GM12874 (cell line): ENCODE results near the gene EXD3.

Experiments used
- CTCF ChIP-seq: IDR thresholded peaks from 2 replicates; pipeline ENCODE4 v1.5.1; 2011; ENCODE audit warnings: low read depth, mild to moderate bottlenecking, control low read depth, low read length, moderate library complexity; ENCODE audit not compliant: insufficient read depth

EXD3 gene

GRCh38 chr9:137456061-137456863, 33.3 kb upstream of the EXD3 start:
- no peak for TF ChIP-seq CTCF

DNA sequence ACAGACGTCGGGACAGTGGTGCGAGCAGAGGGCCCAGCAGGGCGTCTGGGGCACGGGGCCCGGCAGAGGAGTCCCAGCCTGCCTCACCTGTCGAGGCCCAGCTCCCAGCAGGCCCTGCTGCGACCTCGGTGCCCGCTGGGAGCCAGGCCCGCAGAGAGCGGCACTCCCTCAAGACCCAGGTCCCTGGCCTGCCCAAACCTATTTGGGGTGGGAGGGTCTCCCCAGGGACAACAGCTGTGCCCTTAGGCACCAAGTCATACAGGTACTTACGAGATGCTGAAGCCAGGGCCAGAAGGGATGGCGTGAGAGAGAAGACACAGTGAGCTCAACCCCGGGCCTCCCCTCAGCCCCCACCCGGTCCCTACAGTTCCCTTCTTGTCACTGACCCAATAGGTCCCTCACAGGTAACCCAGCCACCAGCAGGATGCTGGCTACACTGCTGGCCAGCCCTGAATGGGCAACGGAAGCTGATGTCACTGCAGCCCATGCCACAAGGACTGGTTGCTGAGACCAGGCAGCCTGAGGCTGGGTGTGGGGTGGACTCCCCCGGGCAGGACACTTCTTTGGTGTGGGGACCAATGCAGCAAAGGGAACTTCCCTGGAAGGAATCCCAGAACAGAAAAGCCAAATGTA, 32.5 kb upstream of the EXD3 start:
- TF ChIP-seq CTCF: no peak

GRCh38 chr9:137454597-137455358, 31.8 kb upstream of the EXD3 start:
- no peak for TF ChIP-seq CTCF

GRCh38 chr9:137454145-137454596, 31.2 kb upstream of the EXD3 start:
- TF ChIP-seq CTCF: no peak

DNA sequence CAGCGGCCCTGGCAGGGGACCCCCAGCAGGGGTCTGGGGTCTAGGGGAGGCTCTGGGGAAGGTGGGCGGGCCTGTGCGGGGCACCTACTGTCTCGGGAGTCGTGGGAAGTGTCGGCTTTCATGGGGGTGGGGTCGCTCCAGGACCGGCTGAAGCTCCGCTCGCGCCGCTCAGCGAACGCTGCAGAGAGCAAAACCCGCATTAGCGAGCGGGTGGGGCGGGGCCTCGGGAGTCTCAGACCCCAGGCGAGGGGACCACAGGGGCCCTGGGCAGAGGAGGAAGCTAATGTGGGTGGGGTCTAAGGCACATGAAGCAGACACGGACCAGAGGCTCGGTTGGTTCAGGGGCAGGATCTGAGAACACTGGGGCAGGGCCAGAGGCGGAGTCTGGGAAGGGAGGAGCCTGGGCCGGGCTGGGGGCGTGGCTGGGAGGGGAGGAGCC, 30.7 kb upstream of the EXD3 start:
- TF ChIP-seq CTCF: no peak

- TF ChIP-seq CTCF: no peak
Observed at GRCh38 chr9:137452761-137453642, 30.0 kb upstream of the EXD3 start.
